ENCODE results near the gene CORO2B. TPM values are rescaled to one million over a fixed set of nuclear protein-coding genes. Genes with fewer than 3 reads are reported as not detected.

The CORO2B gene
- total and polyA plus RNA-seq, 4 donors = 2.4 to 12.5 (median 4.3) TPM

- Histone ChIP-seq H3K4me1 (ENCODE audit: control insufficient read depth in 5 of 5, insufficient read depth in 5 of 5, low read length in 5 of 5) (peaks cover 0 to 53% (median 22%) of the 10 kb centered on the region in 5 donors), H3K27me3 (ENCODE audit: control insufficient read depth in 3 of 3, insufficient read depth in 3 of 3, low read length in 2 of 3) (peaks cover 0 to 3% (median 0%) of the 10 kb centered on the region in 3 donors), H3K9me3 (ENCODE audit: control insufficient read depth in 4 of 4, insufficient read depth in 3 of 4, low read length in 3 of 4) (no peaks in the 10 kb centered on the region), H3K27ac (ENCODE audit: low read depth in 1 of 2, low read length in 1 of 2) (no peak overlapping the region), H3K9ac (ENCODE audit: insufficient read depth in 1 of 2, low read length in 2 of 2) (no peak overlapping the region), H3K36me3 (ENCODE audit: control insufficient read depth in 4 of 4, insufficient read depth in 4 of 4, low read length in 4 of 4) (no peaks in the 10 kb centered on the region), H3K4me3 (no peak overlapping the region)
- no peak for TF ChIP-seq CTCF (IDR thresholded peaks at IDR 0.05; ENCODE audit: control extremely low read depth, extremely low read depth)
- WGBS, 2 donors = 88 to 94% methylated on average over 4 of the region's 4 CpGs
- no peak for ATAC-seq (ENCODE audit: insufficient read depth, low FRiP score)
- DNase-seq = no peak
Measured at GRCh38 chr15:68618908-68619698, 40.3 kb downstream of the CORO2B start.

GRCh38 chr15:68620721-68621527, 42.1 kb downstream of the CORO2B start:
- H3K27ac ChIP-seq (ENCODE audit: low read depth in 1 of 2, low read length in 1 of 2) = peak overlapping the region; percentile 34 to 69
- no peak for TF ChIP-seq CTCF (IDR thresholded peaks at IDR 0.05; ENCODE audit: control extremely low read depth, extremely low read depth)
- H3K4me1 ChIP-seq (ENCODE audit: control insufficient read depth in 5 of 5, insufficient read depth in 5 of 5, low read length in 5 of 5) = peaks cover 0 to 42% (median 17%) of the 10 kb centered on the region in 5 donors
- H3K9ac ChIP-seq (ENCODE audit: insufficient read depth in 1 of 2, low read length in 2 of 2) = peak overlapping the region in 1 of 2 donors; percentile 14
- no peaks in the 10 kb centered on the region for H3K9me3 ChIP-seq (ENCODE audit: control insufficient read depth in 4 of 4, insufficient read depth in 3 of 4, low read length in 3 of 4)
- DNase-seq (peak; percentile 95 to 98 (median 97)), ATAC-seq (ENCODE audit: insufficient read depth, low FRiP score) (no peak)
- no peaks in the 10 kb centered on the region for H3K36me3 ChIP-seq (ENCODE audit: control insufficient read depth in 4 of 4, insufficient read depth in 4 of 4, low read length in 4 of 4)
- 57 to 72% methylated on average over 19 of the region's 19 CpGs for WGBS, 2 donors
- H3K27me3 ChIP-seq (ENCODE audit: control insufficient read depth in 3 of 3, insufficient read depth in 3 of 3, low read length in 2 of 3) = no peaks in the 10 kb centered on the region
- H3K4me3 ChIP-seq = no peak overlapping the region

DNA sequence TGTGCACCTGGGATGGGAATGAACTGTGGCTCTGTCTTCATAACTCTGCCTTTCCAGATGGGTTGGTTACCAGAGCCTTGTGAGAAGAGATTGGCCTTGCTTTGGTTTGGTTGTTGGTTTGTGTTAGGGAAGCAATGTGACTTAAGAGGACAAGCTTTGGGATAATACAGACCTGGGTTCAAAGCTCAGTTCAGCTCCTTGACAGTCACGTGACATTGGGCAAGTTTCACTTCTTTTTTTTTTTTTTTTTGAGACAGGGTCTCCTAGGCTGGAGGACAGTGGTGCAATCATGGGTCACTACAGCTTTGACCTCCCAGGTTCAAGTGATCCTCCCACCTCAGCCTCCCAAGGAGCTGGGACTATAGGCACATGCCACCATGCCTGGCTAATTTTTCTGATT, 42.7 kb downstream of the CORO2B start:
- TF ChIP-seq CTCF (IDR thresholded peaks at IDR 0.05; ENCODE audit: control extremely low read depth, extremely low read depth) = no peak
- H3K27ac ChIP-seq (ENCODE audit: low read depth in 1 of 2, low read length in 1 of 2) = peak overlapping the region in 1 of 2 donors; percentile 69
- WGBS, 2 donors = 73 to 75% methylated on average over 1 of the region's 1 CpG

More for the DNA sequence above, 42.7 kb downstream of the CORO2B start:
- Histone ChIP-seq H3K9ac (ENCODE audit: insufficient read depth in 1 of 2, low read length in 2 of 2) (no peak overlapping the region), H3K4me3 (no peak overlapping the region), H3K36me3 (ENCODE audit: control insufficient read depth in 4 of 4, insufficient read depth in 4 of 4, low read length in 4 of 4) (no peaks in the 10 kb centered on the region), H3K4me1 (ENCODE audit: control insufficient read depth in 5 of 5, insufficient read depth in 5 of 5, low read length in 5 of 5) (peaks cover 0 to 39% (median 17%) of the 10 kb centered on the region in 5 donors), H3K27me3 (ENCODE audit: control insufficient read depth in 3 of 3, insufficient read depth in 3 of 3, low read length in 2 of 3) (no peaks in the 10 kb centered on the region), H3K9me3 (ENCODE audit: control insufficient read depth in 4 of 4, insufficient read depth in 3 of 4, low read length in 3 of 4) (no peaks in the 10 kb centered on the region)
- ATAC-seq (ENCODE audit: insufficient read depth, low FRiP score) (no peak), DNase-seq (no peak)
